Activated gamma-delta T cell (primary cell): ENCODE data around the gene SYTL3.

Experiments used
- DNase-seq: peaks from one replicate; lab custom pipeline; 2025; lab: John Stamatoyannopoulos, UW

SYTL3 gene

DNA sequence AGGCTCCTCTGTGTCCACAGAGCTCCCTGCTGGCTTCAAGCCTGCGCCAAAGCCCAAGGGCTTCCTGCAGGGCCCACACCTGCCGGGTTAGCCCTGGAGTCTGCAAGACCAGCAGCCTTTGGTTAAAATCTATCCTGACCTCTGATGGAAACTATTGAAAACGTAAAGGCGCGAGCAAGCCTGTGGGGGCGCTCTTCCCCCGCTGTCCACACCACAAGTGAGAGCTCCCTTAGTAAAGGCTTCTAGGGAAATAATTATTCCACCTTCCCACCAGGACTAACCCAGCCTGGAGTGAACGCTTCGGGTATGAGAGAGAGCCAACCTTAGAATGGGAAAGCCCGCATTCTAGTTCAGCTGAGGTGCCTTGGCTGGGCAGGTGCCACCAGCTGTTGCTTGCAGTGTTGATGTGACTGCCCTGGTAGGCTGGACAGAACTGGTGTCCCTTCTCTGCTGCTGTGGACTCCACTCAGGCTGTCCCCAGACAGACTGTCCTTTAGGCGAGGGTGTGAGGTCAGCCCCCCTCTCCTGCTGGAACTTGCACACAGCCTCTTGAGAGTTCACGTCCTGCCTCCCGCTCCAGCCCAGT, 68.7 kb downstream of the SYTL3 start:
- no peak for DNase-seq

GRCh38 chr6:158722176-158722729, 72.4 kb downstream of the SYTL3 start:
- DNase-seq = no peak

- DNase-seq = no peak
These were observed 75.8 kb downstream of the SYTL3 start for GRCh38 chr6:158725704-158726103.

- DNase-seq = no peak
These were observed 80.2 kb downstream of the SYTL3 start for GRCh38 chr6:158729906-158730540.

GRCh38 chr6:158730541-158730907, 80.7 kb downstream of the SYTL3 start:
- DNase-seq = no peak

- DNase-seq = no peak
These were observed 85.2 kb downstream of the SYTL3 start for GRCh38 chr6:158735009-158735408.

DNA sequence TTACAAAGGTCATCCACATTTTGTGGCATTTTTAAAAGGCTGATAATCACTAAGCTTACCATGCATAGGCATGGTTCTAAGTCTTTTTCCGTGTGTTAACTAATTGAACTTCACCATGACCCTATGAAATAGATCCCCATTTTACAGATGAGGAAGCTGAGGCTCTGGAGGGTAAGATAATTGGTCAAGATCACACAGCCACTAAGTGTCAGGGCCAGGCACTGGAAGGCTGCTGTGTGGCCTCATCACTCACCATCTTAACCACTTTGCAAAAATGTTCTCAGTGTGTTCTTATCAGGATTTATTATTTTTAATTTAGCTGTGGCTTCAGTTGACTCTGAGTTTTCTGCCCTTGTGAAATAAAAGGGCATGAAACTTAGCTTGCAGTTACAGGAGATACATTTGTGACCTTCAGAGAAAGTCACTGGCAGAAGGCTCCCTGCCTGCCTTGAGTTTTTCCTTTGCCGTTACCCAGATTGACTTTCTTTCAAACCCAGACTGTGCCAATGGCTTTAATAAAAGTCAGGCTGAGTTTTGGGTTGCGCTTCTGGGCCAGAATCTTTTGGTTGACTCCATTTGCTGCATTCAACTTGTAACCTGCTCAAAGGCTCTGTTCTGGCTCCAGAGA, 87.3 kb downstream of the SYTL3 start:
- DNase-seq = no peak

DNA sequence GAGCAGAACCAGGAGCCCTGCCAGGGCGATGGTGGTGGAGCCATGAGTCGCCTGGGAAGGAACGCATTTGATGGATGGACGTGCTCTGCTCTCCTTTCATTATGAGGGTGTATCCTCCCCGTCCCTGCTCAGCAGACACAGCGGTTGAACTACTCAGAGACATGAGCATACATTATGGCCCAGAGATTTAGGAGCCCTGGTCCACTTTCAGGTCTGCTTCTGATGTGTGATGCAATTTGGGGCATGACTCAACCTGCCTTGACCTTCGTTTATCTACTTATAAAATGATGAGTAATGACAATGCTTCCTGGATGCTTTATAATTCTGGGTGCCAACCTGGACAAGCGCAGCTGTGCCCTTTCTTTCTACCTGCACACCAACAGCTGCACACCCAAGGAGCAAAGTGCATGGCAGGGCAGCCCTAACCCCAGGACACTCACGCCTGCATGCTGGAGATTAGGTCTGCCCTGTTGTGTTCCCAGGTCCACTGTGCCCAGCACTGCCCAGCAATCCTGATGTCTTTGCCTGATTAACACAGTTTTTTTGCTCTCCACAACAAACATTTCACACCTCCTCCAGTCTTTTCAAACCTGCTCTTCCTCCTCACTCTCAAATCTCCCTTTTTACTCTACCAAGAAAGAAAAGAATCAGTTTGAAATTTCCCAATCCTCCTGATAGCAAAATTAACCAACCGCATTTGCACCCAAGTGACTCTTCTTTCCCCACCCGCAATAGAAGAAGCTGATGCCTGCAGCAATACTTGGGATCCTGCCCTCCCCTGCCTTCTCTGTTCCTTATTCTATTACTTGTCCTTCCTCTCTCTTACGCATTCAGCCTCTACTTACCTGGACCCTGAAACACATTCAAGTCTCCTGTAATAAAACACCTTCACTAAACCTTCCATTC, 88.1 kb downstream of the SYTL3 start:
- DNase-seq = no peak

GRCh38 chr6:158739673-158740072, 89.8 kb downstream of the SYTL3 start:
- DNase-seq = no peak

DNA sequence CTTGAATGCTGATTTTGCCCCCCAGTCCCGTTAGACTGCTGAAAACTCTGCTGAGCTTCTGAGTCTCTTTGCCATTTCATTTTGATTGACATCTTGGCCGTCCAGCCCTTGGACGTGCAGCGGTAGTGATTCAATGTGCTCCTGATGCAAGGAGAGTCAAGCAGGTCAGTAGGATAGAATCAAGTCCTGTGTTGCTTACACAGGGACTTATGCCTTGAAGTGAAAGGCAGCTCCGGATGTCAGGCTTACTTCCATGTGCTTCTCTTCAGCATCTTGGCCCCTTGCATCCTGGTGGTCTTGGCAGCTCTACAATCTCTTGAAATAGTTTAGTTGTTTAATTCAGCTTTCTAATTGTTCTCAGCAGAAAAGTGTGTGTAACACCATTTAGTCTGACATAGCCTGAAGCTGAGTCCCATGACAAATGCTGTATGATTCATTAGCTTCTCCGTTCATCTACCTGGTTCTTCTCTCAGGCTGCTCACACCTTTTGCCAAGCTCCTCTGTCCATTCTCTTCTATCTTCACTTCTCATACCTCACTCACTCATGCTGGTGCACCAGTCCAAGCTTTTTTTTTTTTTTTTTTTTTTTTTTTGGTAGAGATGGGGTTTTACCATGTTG, 93.3 kb downstream of the SYTL3 start:
- no peak for DNase-seq

- DNase-seq = no peak
These were observed 95.2 kb downstream of the SYTL3 start for GRCh38 chr6:158744986-158745430.

- DNase-seq = no peak
These were observed 101.4 kb downstream of the SYTL3 start for GRCh38 chr6:158751224-158751623.

DNA sequence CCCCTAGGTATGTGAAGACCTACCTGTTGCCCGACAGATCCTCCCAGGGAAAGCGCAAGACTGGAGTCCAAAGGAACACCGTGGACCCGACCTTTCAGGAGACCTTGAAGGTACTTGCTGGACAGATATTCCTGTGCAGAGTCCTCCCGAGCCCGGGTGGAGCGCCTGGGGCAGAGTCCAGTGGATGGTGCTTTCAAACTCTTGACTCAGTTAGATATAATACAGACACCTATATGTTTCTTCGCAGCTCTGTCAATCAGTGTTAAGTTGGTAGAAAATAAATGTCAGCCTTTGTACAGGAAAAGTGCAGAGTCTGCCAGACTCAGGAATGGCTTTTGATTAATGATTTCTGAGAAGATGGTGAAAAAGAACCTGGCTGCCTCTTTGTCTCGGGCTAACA, 102.1 kb downstream of the SYTL3 start:
- DNase-seq = no peak

- DNase-seq = no peak
These were observed 102.8 kb downstream of the SYTL3 start for GRCh38 chr6:158752613-158753012.

DNA sequence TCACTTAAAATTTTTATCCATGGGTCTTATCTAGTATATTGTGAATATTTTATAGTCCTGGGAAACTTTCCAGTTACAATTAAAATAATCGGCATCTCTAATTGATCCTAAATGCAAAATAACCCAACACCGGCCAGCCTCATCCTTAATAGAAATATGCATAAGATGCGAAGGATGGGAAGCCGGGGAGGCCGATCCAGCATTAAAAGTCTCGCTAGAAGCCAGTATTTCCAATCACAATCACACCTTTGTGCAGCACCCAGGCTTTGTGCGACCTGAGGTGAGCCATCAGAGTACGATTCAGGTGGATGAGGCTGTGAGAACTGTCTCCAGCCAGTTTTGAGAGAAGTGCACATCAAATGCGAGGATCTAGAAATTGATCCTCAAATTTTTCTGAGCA, 104.0 kb downstream of the SYTL3 start:
- DNase-seq = no peak

DNA sequence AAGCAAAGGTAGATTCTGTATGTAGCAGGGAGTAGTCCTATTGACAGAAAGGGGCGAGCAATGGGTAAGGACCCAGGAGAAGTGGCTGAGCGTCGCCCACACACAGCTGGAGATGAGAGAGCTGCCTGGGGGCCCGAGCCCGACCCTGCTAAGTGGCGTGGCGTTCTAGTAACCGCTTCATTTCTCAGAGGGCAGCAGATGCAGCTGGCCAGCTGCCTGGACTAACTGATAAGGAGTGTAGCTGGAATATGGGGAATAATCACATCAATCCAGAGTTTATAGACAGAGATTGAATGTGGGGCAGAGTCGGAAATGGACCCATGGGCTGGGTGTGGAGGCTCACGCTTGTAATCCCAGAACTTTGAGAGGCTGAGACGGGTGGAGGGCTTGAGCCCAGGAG, 104.9 kb downstream of the SYTL3 start:
- DNase-seq = no peak

DNA sequence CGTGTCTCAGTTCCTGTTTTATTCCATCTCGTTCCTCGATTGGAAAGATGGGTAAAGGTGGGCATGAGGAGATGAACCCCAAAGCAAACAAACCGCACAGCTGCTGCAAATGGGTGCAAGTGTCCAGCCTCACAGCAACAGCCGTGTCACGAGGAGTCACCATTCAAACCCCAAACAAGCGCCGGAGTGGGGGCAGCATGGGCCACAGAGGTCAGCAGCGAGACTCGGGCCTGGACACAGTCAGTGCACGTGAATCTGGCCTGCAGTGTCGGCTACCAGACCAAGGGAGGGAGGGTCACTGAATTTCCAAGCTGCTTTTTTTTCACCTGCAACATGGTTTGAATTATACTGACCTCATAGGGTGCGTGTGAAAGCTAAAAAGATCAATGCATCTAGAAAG, 105.8 kb downstream of the SYTL3 start:
- no peak for DNase-seq

GRCh38 chr6:158756126-158756525, 106.3 kb downstream of the SYTL3 start:
- DNase-seq = no peak

GRCh38 chr6:158756977-158757752, 107.3 kb downstream of the SYTL3 start:
- no peak for DNase-seq

DNA sequence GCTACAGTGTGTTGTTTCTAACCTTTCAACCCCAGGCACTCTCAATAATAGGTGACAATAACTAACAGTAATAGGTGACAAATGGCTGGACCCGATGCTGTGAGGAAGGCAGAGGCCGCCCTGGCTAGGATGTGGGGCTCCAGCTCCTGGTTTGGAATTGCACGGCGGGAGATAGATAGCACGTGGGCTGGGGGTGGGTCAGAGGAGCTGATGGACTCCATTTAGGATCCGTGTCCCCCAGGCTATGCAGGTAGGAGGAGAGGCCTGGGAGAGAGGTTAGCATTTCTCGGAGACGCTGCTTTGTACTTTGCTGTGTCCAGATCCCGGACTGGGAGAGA, 107.9 kb downstream of the SYTL3 start:
- DNase-seq = no peak

DNA sequence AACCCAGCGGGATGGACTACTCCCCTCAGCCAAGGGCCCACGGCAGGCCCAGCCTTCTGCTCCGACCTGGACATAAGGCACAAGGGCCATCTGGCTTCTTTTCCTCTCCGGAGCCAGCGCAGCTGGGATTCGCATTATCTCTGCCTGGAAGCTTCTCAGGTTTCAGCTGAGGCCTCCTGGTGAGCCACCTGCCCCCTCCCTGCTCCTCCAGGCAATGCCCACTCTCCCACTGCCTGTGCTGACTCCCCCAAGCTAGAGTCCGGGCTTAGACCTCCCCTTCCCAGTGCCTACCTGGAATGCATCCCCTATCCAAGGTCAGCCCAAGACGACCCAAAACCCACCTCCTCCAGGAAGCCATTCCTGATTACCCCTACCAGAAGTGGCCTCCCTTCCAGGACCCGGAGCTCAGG, 108.6 kb downstream of the SYTL3 start:
- DNase-seq = no peak
